ENCODE data around the gene ETFA. TPM values are rescaled to one million over a fixed set of nuclear protein-coding genes. Genes with fewer than 3 reads are reported as not detected.

The ETFA gene
- total RNA-seq, 1 donor from 2014 or later, result 31.7 TPM

GRCh38 chr15:76312540-76313174 is 1.4 kb upstream of the ETFA start:
- intact Hi-C loops (cut with DNase I), result no loop called here
- DNase-seq (ENCODE audit: low spot score in 2 of 2), result no peak
- H3K27ac ChIP-seq, result peak overlapping the region in 1 of 2 donors; percentile 33

GRCh38 chr15:76310475-76311099 is 682 bp downstream of the ETFA start:
- intact Hi-C loops (cut with DNase I), result no loop called here
- DNase-seq (ENCODE audit: low spot score in 2 of 2), result no peak
- Histone ChIP-seq H3K4me1 (peaks cover 0 to 8% of the 10 kb centered on the region in 2 donors), H3K9me3 (no peaks in the 10 kb centered on the region), H3K27ac (peak overlapping the region; percentile 63 to 90), H3K4me3 (peak overlapping the region; percentile 72 to 96), H3K27me3 (no peaks in the 10 kb centered on the region), H3K36me3 (no peaks in the 10 kb centered on the region)
- TF ChIP-seq CTCF (IDR thresholded peaks at IDR 0.05), result no peak

More at GRCh38 chr15:76312540-76313174, 1.4 kb upstream of the ETFA start:
- Histone ChIP-seq H3K9me3 (no peaks in the 10 kb centered on the region), H3K4me3 (no peak overlapping the region), H3K4me1 (peaks cover 0 to 8% of the 10 kb centered on the region in 2 donors), H3K27me3 (no peaks in the 10 kb centered on the region), H3K36me3 (no peaks in the 10 kb centered on the region)
- TF ChIP-seq CTCF (IDR thresholded peaks at IDR 0.05), result no peak

GRCh38 chr15:76309601-76310330 is 1.5 kb downstream of the ETFA start:
- no peak for DNase-seq (ENCODE audit: low spot score in 2 of 2)
- no peaks in the 10 kb centered on the region for H3K9me3 ChIP-seq
- peak overlapping the region; percentile 72 to 96 for H3K4me3 ChIP-seq
- TF ChIP-seq CTCF (IDR thresholded peaks at IDR 0.05), result no peak
- intact Hi-C loops (cut with DNase I), result no loop called here
- no peaks in the 10 kb centered on the region for H3K27me3 ChIP-seq
- H3K27ac ChIP-seq, result no peak overlapping the region
- no peaks in the 10 kb centered on the region for H3K36me3 ChIP-seq
- H3K4me1 ChIP-seq, result peaks cover 0 to 8% of the 10 kb centered on the region in 2 donors

GRCh38 chr15:76303909-76304308 is 7.4 kb downstream of the ETFA start:
- Histone ChIP-seq H3K9me3 (no peaks in the 10 kb centered on the region), H3K4me3 (no peak overlapping the region), H3K27me3 (no peaks in the 10 kb centered on the region), H3K4me1 (no peaks in the 10 kb centered on the region), H3K36me3 (no peaks in the 10 kb centered on the region), H3K27ac (no peak overlapping the region)
- intact Hi-C loops (cut with DNase I), result no loop called here
- no peak for DNase-seq (ENCODE audit: low spot score in 2 of 2)
- no peak for TF ChIP-seq CTCF (IDR thresholded peaks at IDR 0.05)

- no peak for DNase-seq (ENCODE audit: low spot score in 2 of 2)
- no peak for TF ChIP-seq CTCF (IDR thresholded peaks at IDR 0.05)
- Histone ChIP-seq H3K9me3 (no peaks in the 10 kb centered on the region), H3K36me3 (no peaks in the 10 kb centered on the region), H3K27me3 (no peaks in the 10 kb centered on the region), H3K4me3 (no peak overlapping the region), H3K4me1 (no peaks in the 10 kb centered on the region), H3K27ac (no peak overlapping the region)
- intact Hi-C loops (cut with DNase I), result no loop called here
These were observed 11.5 kb downstream of the ETFA start for GRCh38 chr15:76299786-76300185.
